Measurements from ENCODE around the gene LTBP3.

LTBP3 gene

DNA sequence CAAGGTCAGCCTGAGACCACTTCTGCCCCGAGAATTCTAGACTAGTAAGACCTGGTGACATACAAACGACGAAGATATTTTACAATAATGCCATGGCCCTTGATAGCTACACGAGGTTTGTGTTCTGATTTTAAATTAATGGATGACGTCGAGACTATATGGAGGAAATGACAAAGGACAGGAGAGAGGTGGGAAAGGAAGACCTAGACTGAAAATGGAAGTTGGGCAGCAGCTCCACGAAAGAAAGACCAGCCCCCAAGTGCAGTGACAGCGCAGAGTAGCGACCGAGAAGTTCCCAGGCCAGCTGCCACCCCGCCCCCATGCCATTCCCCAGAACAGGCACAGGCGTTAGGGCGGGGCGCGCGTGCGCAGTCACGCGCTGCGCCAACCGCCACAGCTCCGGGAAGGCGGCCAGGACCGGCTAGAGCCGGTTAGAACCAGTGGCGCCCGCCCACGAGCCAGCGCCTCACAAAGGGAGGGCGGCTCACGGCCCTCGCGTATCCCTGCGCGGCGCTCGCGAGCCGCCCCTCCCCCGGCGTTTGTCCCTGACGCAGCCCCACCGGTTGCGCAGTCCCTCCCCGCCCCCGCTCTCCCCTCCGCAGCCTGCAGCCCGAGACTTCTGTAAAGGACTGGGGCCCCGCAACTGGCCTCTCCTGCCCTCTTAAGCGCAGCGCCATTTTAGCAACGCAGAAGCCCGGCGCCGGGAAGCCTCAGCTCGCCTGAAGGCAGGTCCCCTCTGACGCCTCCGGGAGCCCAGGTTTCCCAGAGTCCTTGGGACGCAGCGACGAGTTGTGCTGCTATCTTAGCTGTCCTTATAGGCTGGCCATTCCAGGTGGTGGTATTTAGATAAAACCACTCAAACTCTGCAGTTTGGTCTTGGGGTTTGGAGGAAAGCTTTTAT is 60.8 kb downstream of the LTBP3 start (continued):
- TF ChIP-seq ZNF394 (tag by site-specific recombination; IDR thresholded peaks at IDR 0.05; ENCODE audit: borderline replicate concordance): peak; percentile 70; the same call in 1 of the 2 replicates
- TF ChIP-seq, protein P1, sequence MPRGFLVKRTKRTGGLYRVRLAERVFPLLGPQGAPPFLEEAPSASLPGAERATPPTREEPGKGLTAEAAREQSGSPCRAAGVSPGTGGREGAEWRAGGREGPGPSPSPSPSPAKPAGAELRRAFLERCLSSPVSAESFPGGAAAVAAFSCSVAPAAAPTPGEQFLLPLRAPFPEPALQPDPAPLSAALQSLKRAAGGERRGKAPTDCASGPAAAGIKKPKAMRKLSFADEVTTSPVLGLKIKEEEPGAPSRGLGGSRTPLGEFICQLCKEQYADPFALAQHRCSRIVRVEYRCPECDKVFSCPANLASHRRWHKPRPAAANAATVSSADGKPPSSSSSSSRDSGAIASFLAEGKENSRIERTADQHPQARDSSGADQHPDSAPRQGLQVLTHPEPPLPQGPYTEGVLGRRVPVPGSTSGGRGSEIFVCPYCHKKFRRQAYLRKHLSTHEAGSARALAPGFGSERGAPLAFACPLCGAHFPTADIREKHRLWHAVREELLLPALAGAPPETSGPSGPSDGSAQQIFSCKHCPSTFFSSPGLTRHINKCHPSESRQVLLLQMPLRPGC (tag by site-specific recombination; IDR thresholded peaks at IDR 0.05): peak; percentile 75
- TF ChIP-seq OVOL3 (tag by site-specific recombination; IDR thresholded peaks at IDR 0.05): no peak
- TF ChIP-seq, protein P2, sequence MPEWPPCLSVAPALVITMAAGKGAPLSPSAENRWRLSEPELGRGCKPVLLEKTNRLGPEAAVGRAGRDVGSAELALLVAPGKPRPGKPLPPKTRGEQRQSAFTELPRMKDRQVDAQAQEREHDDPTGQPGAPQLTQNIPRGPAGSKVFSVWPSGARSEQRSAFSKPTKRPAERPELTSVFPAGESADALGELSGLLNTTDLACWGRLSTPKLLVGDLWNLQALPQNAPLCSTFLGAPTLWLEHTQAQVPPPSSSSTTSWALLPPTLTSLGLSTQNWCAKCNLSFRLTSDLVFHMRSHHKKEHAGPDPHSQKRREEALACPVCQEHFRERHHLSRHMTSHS (tag by site-specific recombination; IDR thresholded peaks at IDR 0.05): no peak
- 0 out of 2 replicates have a peak, but pooled peaks have one; percentile 10 for TF ChIP-seq ZNF10 (tag by site-specific recombination; IDR thresholded peaks at IDR 0.05)
- TF ChIP-seq ZNF324 (tag by site-specific recombination; IDR thresholded peaks at IDR 0.05): peak; percentile 53; the same call in 1 of the 2 replicates
- TF ChIP-seq CTCF (tag by site-specific recombination; IDR thresholded peaks at IDR 0.05): no peak; the same call in 1 of the 2 replicates
- peak; percentile 85 for TF ChIP-seq EGR2 (tag by site-specific recombination; IDR thresholded peaks at IDR 0.05; ENCODE audit: low read depth)
- TF ChIP-seq, protein P3, sequence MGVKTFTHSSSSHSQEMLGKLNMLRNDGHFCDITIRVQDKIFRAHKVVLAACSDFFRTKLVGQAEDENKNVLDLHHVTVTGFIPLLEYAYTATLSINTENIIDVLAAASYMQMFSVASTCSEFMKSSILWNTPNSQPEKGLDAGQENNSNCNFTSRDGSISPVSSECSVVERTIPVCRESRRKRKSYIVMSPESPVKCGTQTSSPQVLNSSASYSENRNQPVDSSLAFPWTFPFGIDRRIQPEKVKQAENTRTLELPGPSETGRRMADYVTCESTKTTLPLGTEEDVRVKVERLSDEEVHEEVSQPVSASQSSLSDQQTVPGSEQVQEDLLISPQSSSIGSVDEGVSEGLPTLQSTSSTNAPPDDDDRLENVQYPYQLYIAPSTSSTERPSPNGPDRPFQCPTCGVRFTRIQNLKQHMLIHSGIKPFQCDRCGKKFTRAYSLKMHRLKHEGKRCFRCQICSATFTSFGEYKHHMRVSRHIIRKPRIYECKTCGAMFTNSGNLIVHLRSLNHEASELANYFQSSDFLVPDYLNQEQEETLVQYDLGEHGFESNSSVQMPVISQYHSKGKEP (tag by site-specific recombination; IDR thresholded peaks at IDR 0.05): no peak; the same call in 1 of the 2 replicates
- peak; percentile 85 for TF ChIP-seq SP3 (tag by site-specific recombination; IDR thresholded peaks at IDR 0.05)
- peak; percentile 80; the same call in 1 of the 2 replicates for TF ChIP-seq SCRT1 (tag by site-specific recombination; IDR thresholded peaks at IDR 0.05; ENCODE audit: borderline replicate concordance)
- TF ChIP-seq, protein P4, sequence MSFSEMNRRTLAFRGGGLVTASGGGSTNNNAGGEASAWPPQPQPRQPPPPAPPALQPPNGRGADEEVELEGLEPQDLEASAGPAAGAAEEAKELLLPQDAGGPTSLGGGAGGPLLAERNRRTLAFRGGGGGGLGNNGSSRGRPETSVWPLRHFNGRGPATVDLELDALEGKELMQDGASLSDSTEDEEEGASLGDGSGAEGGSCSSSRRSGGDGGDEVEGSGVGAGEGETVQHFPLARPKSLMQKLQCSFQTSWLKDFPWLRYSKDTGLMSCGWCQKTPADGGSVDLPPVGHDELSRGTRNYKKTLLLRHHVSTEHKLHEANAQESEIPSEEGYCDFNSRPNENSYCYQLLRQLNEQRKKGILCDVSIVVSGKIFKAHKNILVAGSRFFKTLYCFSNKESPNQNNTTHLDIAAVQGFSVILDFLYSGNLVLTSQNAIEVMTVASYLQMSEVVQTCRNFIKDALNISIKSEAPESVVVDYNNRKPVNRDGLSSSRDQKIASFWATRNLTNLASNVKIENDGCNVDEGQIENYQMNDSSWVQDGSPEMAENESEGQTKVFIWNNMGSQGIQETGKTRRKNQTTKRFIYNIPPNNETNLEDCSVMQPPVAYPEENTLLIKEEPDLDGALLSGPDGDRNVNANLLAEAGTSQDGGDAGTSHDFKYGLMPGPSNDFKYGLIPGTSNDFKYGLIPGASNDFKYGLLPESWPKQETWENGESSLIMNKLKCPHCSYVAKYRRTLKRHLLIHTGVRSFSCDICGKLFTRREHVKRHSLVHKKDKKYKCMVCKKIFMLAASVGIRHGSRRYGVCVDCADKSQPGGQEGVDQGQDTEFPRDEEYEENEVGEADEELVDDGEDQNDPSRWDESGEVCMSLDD (tag by site-specific recombination; IDR thresholded peaks at IDR 0.05): peak; percentile 73; the same call in 1 of the 2 replicates
- 0 out of 2 replicates have a peak, but pooled peaks have one; percentile 26 for TF ChIP-seq ZNF24 (tag by site-specific recombination; IDR thresholded peaks at IDR 0.05)
- TF ChIP-seq ZNF580 (tag by site-specific recombination; IDR thresholded peaks at IDR 0.05): no peak
- peak; percentile 92 for TF ChIP-seq ZNF692 (tag by site-specific recombination; IDR thresholded peaks at IDR 0.05)
- TF ChIP-seq, protein P5, sequence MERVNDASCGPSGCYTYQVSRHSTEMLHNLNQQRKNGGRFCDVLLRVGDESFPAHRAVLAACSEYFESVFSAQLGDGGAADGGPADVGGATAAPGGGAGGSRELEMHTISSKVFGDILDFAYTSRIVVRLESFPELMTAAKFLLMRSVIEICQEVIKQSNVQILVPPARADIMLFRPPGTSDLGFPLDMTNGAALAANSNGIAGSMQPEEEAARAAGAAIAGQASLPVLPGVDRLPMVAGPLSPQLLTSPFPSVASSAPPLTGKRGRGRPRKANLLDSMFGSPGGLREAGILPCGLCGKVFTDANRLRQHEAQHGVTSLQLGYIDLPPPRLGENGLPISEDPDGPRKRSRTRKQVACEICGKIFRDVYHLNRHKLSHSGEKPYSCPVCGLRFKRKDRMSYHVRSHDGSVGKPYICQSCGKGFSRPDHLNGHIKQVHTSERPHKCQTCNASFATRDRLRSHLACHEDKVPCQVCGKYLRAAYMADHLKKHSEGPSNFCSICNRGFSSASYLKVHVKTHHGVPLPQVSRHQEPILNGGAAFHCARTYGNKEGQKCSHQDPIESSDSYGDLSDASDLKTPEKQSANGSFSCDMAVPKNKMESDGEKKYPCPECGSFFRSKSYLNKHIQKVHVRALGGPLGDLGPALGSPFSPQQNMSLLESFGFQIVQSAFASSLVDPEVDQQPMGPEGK (tag by site-specific recombination; IDR thresholded peaks at IDR 0.05): peak; percentile 98
- peak; percentile 46 for TF ChIP-seq ZNF398 (tag by site-specific recombination; IDR thresholded peaks at IDR 0.05)
- TF ChIP-seq ZBTB7A (tag by site-specific recombination; IDR thresholded peaks at IDR 0.05; ENCODE audit: low read depth): 0 out of 2 replicates have a peak, but pooled peaks have one; percentile 33
- peak; percentile 86 for TF ChIP-seq ZBTB1 (tag by site-specific recombination; IDR thresholded peaks at IDR 0.05)
- TF ChIP-seq TRIM28 (IDR thresholded peaks at IDR 0.05; ENCODE audit: borderline replicate concordance, low read length): 0 out of 2 replicates have a peak, but pooled peaks have one; percentile 36
- peak; percentile 88 for TF ChIP-seq KLF10 (tag by site-specific recombination; IDR thresholded peaks at IDR 0.05)

All from HEK293 (cell line).